ENCODE data around the gene MAP3K7CL. TPM values are rescaled to one million over a fixed set of nuclear protein-coding genes. Genes with fewer than 3 reads are reported as not detected.
"Not testable (repeated sequence)": the region's sequence is repeated elsewhere in the genome, so short reads cannot be mapped to it uniquely, and the experiment has no call there.

MAP3K7CL gene
- total RNA-seq, 2 experiments from 2014 or later = 4.9 to 6.3 TPM

DNA sequence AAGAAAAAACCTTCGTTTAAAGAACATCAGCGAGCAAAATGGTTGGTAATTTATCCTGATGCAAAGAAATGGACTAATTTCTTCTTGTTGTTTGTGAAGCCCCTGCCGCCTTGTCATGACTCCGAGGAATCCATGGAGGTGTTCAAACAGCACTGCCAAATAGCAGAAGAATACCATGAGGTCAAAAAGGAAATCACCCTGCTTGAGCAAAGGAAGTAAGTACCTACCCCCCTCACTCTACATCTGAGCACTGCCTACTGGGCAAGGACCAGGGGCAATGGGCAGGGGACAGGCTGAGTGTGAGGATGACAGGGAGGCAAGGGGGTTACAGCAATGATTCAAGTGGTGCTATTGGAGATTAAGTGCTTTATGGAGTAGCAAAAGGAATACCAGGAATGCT lies 29.4 kb downstream of the MAP3K7CL start:
- intact Hi-C loops (cut with micrococcal nuclease) = loop anchor here (5.0 kb wide), 1 partner anchor 68 kb away; no protein-coding TSS in a partner anchor
- Mint-ChIP-seq H3K27me3 (ENCODE audit: low read depth) (peaks cover 2% of the 10 kb centered on the region), H3K36me3 (ENCODE audit: low read depth) (peaks cover 6% of the 10 kb centered on the region), H3K9me3 (no peaks in the 10 kb centered on the region), H3K4me1 (ENCODE audit: low read depth) (no peaks in the 10 kb centered on the region), H3K4me3 (no peak overlapping the region), H3K27ac (no peak overlapping the region)
- no peak for DNase-seq
- CTCF ChIA-PET = no interaction called here

DNA sequence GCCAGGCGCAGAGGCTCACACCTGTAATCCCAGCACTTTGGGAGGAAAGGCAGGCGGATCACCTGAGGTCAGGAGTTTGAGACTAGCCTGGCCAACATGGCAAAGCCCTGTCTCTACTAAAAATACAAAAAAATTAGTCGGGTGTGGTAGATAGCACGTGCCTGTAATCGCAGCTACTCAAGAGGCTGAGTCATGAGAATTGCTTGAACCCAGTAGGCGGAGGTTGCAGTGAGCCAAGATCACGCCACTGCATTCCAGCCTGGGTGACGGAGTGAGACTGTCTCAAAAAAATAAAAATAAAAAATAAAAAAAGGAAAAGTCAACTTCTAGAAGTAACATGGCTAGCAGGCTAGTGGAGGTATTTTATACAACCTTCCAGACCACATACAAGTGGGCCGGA lies 32.4 kb downstream of the MAP3K7CL start:
- CTCF ChIA-PET = interaction anchor here (0.7 to 4.4 kb wide), 2 partner anchors 86 to 209 kb away, joined by 3 to 41 read pairs; no protein-coding TSS in a partner anchor
- not testable (repeated sequence) for H3K4me1 Mint-ChIP-seq (ENCODE audit: low read depth); H3K27ac Mint-ChIP-seq; H3K36me3 Mint-ChIP-seq (ENCODE audit: low read depth); H3K4me3 Mint-ChIP-seq; DNase-seq; H3K9me3 Mint-ChIP-seq; H3K27me3 Mint-ChIP-seq (ENCODE audit: low read depth)
- intact Hi-C loops (cut with micrococcal nuclease) = loop anchor here (5.0 kb wide), 1 partner anchor 71 kb away; no protein-coding TSS in a partner anchor

DNA sequence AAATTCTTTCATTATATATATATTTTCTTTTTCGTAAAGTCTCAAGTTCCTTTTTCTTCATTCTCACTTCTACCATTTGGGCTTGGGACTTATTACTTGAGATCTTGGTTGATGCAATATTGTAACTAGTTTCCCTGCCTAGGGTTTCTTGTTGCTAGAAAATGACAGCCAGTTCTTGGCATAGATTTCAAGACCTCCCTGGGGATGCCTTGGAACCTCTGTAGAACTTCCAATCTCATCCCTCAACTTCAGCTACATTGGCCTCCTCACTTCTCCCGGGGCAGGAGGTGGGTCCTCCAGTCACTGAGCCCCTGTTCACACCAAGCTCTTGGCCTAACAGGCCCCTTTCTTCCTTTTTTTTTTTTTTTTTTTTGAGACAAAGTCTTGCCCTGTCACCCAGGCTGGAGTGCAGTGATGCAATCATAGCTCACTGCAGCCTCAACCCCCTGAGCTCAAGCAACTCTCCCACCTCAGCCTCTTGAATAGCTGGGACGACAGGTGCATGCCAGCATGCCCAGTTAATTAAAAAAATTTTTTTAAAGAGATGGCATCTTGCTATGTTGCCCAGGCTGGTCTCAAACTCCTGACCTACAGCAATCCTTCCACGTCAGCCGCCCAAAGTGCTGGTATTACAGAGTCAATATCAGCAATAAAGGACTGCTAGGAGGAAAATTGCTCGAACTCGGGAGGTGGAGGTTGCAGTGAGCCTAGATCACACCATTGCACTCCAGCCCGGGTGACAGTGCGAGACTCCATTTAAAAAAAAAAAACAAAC lies 33.1 kb downstream of the MAP3K7CL start:
- no peaks in the 10 kb centered on the region for H3K9me3 Mint-ChIP-seq
- DNase-seq = no peak
- H3K27me3 Mint-ChIP-seq (ENCODE audit: low read depth) = no peaks in the 10 kb centered on the region
- peaks cover 7% of the 10 kb centered on the region for H3K36me3 Mint-ChIP-seq (ENCODE audit: low read depth)
- intact Hi-C loops (cut with micrococcal nuclease) = loop anchor here (1.0 to 5.0 kb wide), 5 partner anchors 71 to 213 kb away; partner anchors contain the start of gene BACH1
- H3K27ac Mint-ChIP-seq = no peak overlapping the region
- H3K4me3 Mint-ChIP-seq = no peak overlapping the region
- CTCF ChIA-PET = interaction anchor here (0.6 to 4.4 kb wide), 16 partner anchors 9 to 685 kb away, joined by 3 to 41 read pairs (median 4); no protein-coding TSS in a partner anchor
- H3K4me1 Mint-ChIP-seq (ENCODE audit: low read depth) = no peaks in the 10 kb centered on the region

DNA sequence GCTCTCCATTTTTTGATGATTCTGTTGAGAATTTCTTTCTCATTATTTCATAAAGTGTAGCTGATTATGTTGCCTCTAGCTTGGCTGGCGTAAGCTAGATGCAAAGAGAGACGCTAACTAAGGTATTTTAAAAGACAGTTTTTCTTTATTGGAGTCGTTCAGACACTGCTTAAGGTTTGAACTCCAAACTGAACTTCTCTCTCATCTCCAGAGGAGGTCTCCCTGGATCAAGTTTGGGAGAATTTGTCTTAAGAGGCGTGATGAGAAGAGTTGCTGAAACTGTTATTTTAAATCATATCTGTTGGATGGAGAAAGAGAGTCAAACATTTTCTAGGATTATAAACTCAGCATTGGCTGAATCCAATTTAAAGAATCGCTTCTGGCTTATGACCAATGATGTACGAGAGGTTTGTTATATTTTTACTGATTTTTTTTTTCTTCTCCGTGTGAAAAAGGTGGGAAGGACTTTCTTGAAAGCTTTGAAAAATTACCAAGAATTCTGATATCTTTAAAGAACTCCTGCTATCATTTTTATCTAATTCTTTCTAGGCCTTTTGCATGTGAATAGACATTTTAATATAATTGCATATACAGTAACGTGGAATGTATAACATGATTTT lies 34.0 kb downstream of the MAP3K7CL start:
- no peak overlapping the region for H3K27ac Mint-ChIP-seq
- H3K4me3 Mint-ChIP-seq = no peak overlapping the region
- no peak for DNase-seq
- intact Hi-C loops (cut with micrococcal nuclease) = loop anchor here (1.0 to 5.0 kb wide), 5 partner anchors 72 to 212 kb away; partner anchors contain the start of gene BACH1
- H3K36me3 Mint-ChIP-seq (ENCODE audit: low read depth) = peaks cover 8% of the 10 kb centered on the region
- H3K9me3 Mint-ChIP-seq = no peaks in the 10 kb centered on the region
- no peaks in the 10 kb centered on the region for H3K27me3 Mint-ChIP-seq (ENCODE audit: low read depth)
- CTCF ChIA-PET = interaction anchor here (0.6 to 4.4 kb wide), 19 partner anchors 9 to 999 kb away, joined by 3 to 41 read pairs (median 3); no protein-coding TSS in a partner anchor
- H3K4me1 Mint-ChIP-seq (ENCODE audit: low read depth) = no peaks in the 10 kb centered on the region

DNA sequence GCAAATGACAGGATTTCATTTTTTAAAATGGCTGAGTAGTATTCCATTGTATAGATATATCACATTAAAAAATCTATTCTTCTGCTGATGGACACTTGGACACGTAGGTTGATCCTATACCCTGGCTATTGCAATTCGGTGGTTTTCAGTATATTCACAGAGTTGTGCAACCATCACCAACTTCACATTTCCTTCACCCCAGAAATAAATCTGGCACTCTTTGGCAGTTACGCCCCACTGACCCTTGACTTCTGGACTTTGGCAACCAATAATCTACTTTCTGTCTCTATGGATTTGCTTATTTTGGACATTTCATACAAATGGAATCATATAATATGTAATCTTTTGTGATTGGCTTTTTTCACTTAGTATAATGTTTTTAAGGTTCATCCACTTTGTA lies 35.9 kb downstream of the MAP3K7CL start:
- Mint-ChIP-seq H3K36me3 (ENCODE audit: low read depth) (peaks cover 6% of the 10 kb centered on the region), H3K27me3 (ENCODE audit: low read depth) (no peaks in the 10 kb centered on the region), H3K4me1 (ENCODE audit: low read depth) (peaks cover 5% of the 10 kb centered on the region), H3K9me3 (no peaks in the 10 kb centered on the region), H3K27ac (no peak overlapping the region), H3K4me3 (no peak overlapping the region)
- intact Hi-C loops (cut with micrococcal nuclease) = no loop called here
- CTCF ChIA-PET = no interaction called here
- no peak for DNase-seq

DNA sequence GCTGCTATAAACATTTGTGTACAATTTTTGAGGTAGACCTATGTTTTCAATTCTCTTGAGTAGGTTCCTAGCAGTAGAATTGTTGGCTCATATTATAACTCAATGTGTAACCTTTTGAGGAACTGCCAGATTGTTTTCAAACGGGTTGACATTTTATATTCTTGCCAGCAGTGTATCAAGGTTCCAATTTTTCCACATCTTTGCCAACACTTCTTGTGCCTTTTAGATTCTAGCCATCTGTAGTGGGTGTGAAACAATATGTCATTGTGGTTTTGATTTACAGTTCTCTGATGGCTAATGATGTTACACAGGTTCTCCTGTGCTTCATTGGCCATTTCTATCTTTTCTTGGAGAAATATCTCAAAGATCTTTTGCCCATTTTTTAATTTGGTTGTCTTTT lies 36.4 kb downstream of the MAP3K7CL start:
- intact Hi-C loops (cut with micrococcal nuclease) = no loop called here
- H3K27ac Mint-ChIP-seq = no peak overlapping the region
- CTCF ChIA-PET = no interaction called here
- no peaks in the 10 kb centered on the region for H3K9me3 Mint-ChIP-seq
- H3K27me3 Mint-ChIP-seq (ENCODE audit: low read depth) = no peaks in the 10 kb centered on the region
- no peak for DNase-seq
- no peak overlapping the region for H3K4me3 Mint-ChIP-seq
- peaks cover 4% of the 10 kb centered on the region for H3K36me3 Mint-ChIP-seq (ENCODE audit: low read depth)
- peaks cover 5% of the 10 kb centered on the region for H3K4me1 Mint-ChIP-seq (ENCODE audit: low read depth)

DNA sequence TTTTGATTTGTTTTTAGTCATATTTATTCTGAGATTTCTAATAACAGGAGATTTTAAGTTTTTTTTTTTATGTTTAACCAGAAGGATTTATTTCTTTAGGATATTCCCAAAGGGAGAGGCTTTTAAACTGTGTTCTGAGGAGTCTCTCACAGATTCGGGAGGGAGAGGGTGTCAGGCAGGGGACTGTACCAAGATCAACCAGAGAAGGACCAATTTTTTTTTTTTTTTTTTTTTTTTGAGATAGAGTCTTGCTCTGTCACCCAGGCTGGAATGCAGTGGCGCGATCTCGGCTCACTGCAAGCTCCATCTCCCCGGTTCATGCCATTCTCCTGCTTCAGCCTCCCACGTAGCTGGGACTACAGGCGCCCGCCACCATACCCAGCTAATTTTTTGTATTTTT lies 37.0 kb downstream of the MAP3K7CL start:
- H3K4me1 Mint-ChIP-seq (ENCODE audit: low read depth); H3K4me3 Mint-ChIP-seq; H3K36me3 Mint-ChIP-seq (ENCODE audit: low read depth); intact Hi-C loops (cut with micrococcal nuclease); CTCF ChIA-PET; DNase-seq; H3K27ac Mint-ChIP-seq; H3K9me3 Mint-ChIP-seq; H3K27me3 Mint-ChIP-seq (ENCODE audit: low read depth): not testable (repeated sequence)

DNA sequence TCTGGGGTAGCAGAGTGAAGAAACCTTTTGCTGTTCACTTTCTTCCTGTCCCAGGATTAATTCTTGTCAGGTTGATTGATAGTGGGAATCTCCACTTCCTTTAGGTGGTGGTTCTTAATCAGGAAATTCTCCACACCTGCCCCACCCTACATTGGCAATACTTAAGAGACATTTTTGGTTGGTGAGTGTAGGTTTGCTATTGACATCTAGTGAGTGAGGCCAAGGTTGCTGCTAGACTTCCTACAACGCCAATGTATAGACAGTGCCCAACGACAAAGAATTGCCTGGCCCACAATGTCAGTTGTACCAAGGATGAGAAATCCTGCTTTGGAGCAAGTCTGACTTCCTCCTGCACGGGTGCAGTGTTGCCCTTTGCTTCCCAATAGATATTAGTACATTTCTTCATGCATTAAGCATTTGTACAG lies 38.5 kb downstream of the MAP3K7CL start:
- CTCF ChIA-PET = interaction anchor here (1.4 kb wide), 1 partner anchor 192 kb away, joined by 4 read pairs; no protein-coding TSS in a partner anchor
- Mint-ChIP-seq H3K27me3 (ENCODE audit: low read depth) (no peaks in the 10 kb centered on the region), H3K9me3 (no peaks in the 10 kb centered on the region), H3K4me1 (ENCODE audit: low read depth) (peaks cover 5% of the 10 kb centered on the region), H3K27ac (no peak overlapping the region), H3K4me3 (no peak overlapping the region), H3K36me3 (ENCODE audit: low read depth) (peaks cover 5% of the 10 kb centered on the region)
- no peak for DNase-seq
- intact Hi-C loops (cut with micrococcal nuclease) = no loop called here

DNA sequence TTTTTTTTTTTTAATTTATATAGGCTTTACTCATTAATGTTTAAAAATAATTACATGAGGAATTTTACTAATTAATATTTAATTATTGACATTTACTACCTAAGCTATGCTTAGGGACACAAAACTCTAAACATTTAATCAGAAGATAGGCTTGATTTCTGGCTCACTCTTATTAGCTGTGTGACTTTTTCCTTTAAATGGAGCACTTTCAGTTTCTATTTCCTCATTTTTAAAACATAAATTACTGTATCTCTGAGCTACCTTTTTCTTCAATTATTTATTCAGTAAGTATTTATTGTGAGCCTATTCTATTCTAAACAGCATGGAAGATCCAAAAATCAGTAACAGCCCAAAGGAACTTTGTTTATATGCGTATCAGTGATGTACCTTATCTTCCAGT lies 40.5 kb downstream of the MAP3K7CL start:
- intact Hi-C loops (cut with micrococcal nuclease) = no loop called here
- CTCF ChIA-PET = interaction anchor here (0.6 kb wide), 2 partner anchors 15 to 80 kb away, joined by 3 read pairs; no protein-coding TSS in a partner anchor
- Mint-ChIP-seq H3K4me3 (no peak overlapping the region), H3K9me3 (no peaks in the 10 kb centered on the region), H3K36me3 (ENCODE audit: low read depth) (peaks cover 5% of the 10 kb centered on the region), H3K27ac (no peak overlapping the region), H3K4me1 (ENCODE audit: low read depth) (peaks cover 7% of the 10 kb centered on the region), H3K27me3 (ENCODE audit: low read depth) (no peaks in the 10 kb centered on the region)
- no peak for DNase-seq

DNA sequence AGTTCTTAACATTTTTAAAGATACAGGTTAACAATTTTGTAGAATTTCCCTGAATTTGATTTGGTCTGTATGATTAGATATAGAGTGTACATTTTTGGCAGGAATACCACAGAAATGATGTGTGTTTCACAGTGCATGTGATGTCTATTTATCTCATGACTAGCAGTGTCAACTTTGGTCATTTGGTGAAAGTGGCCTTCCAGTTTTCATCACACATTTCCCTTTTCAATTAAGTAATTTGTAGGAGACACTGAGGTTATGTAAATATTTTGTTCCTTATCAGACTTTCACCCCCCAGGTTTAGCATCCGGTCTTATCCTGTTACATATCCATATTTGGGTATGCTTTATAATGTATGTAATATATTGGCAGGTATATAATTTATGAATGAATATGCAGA lies 41.8 kb downstream of the MAP3K7CL start:
- intact Hi-C loops (cut with micrococcal nuclease) = no loop called here
- peaks cover 7% of the 10 kb centered on the region for H3K4me1 Mint-ChIP-seq (ENCODE audit: low read depth)
- DNase-seq = no peak
- no peak overlapping the region for H3K27ac Mint-ChIP-seq
- H3K27me3 Mint-ChIP-seq (ENCODE audit: low read depth) = no peaks in the 10 kb centered on the region
- peaks cover 5% of the 10 kb centered on the region for H3K36me3 Mint-ChIP-seq (ENCODE audit: low read depth)
- CTCF ChIA-PET = interaction anchor here (2.0 kb wide), 1 partner anchor 8 kb away, joined by 7 read pairs; no protein-coding TSS in a partner anchor
- H3K9me3 Mint-ChIP-seq = no peaks in the 10 kb centered on the region
- no peak overlapping the region for H3K4me3 Mint-ChIP-seq

DNA sequence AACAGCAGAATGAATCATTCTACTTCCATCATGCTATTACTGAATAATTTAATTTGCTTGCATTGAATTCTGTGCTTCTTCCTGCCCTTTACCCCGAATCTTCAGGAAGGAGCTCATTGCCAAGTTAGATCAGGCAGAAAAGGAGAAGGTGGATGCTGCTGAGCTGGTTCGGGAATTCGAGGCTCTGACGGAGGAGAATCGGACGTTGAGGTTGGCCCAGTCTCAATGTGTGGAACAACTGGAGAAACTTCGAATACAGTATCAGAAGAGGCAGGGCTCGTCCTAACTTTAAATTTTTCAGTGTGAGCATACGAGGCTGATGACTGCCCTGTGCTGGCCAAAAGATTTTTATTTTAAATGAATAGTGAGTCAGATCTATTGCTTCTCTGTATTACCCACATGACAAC lies 44.2 kb downstream of the MAP3K7CL start:
- Mint-ChIP-seq H3K27me3 (ENCODE audit: low read depth) (no peaks in the 10 kb centered on the region), H3K9me3 (no peaks in the 10 kb centered on the region), H3K36me3 (ENCODE audit: low read depth) (peaks cover 4% of the 10 kb centered on the region), H3K4me3 (no peak overlapping the region), H3K27ac (no peak overlapping the region), H3K4me1 (ENCODE audit: low read depth) (peaks cover 7% of the 10 kb centered on the region)
- no peak for DNase-seq
- intact Hi-C loops (cut with micrococcal nuclease) = no loop called here
- CTCF ChIA-PET = interaction anchor here (1.1 kb wide), 1 partner anchor 171 kb away, joined by 3 read pairs; no protein-coding TSS in a partner anchor

DNA sequence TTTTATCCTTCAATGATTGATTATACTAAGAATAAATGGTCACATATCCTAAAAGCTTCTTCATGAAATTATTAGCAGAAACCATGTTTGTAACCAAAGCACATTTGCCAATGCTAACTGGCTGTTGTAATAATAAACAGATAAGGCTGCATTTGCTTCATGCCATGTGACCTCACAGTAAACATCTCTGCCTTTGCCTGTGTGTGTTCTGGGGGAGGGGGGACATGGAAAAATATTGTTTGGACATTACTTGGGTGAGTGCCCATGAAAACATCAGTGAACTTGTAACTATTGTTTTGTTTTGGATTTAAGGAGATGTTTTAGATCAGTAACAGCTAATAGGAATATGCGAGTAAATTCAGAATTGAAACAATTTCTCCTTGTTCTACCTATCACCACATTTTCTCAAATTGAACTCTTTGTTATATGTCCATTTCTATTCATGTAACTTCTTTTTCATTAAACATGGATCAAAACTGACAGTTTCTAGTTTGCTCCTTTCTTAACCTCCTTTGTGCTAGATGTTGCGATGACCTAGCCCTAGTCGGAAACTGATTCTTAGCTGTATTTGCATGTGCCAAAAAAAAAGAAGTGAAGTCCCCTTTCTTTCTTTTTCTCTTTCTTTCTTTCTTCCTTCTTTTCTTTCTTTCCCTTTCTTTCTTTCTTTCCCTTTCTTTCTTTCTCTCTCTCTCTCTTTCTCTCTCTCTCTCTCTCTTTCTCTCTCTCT lies 45.1 kb downstream of the MAP3K7CL start:
- Mint-ChIP-seq H3K27me3 (ENCODE audit: low read depth) (no peaks in the 10 kb centered on the region), H3K27ac (no peak overlapping the region), H3K9me3 (no peaks in the 10 kb centered on the region), H3K4me1 (ENCODE audit: low read depth) (peaks cover 6% of the 10 kb centered on the region), H3K4me3 (no peak overlapping the region), H3K36me3 (ENCODE audit: low read depth) (peaks cover 4% of the 10 kb centered on the region)
- CTCF ChIA-PET = no interaction called here
- intact Hi-C loops (cut with micrococcal nuclease) = no loop called here
- no peak for DNase-seq

All from activated naive CD4-positive, alpha-beta T cell treated with anti-CD3 and anti-CD28 coated beads for 36 hours (primary cell).